ENCODE results near the gene CSMD2.

DNA sequence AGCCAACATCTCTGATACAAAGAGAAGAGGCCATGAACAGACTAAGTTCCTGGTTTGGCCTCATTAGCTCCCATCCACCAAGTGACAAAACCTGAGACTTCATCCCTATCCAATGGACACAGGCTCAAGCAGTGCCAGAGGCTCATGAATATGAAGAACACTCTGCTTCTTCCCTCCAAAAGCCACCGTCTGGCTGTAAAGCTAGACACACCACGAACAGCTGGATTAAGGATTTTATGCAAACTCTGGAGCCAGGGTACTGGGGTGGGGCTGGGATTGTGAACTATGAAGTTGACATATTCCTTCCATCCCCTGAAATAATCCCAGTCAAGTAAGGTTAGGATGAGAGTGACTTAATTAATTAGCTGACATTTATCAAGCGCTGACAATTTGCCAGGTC, 139.4 kb downstream of the CSMD2 start:
- TF ChIP-seq, protein P1, sequence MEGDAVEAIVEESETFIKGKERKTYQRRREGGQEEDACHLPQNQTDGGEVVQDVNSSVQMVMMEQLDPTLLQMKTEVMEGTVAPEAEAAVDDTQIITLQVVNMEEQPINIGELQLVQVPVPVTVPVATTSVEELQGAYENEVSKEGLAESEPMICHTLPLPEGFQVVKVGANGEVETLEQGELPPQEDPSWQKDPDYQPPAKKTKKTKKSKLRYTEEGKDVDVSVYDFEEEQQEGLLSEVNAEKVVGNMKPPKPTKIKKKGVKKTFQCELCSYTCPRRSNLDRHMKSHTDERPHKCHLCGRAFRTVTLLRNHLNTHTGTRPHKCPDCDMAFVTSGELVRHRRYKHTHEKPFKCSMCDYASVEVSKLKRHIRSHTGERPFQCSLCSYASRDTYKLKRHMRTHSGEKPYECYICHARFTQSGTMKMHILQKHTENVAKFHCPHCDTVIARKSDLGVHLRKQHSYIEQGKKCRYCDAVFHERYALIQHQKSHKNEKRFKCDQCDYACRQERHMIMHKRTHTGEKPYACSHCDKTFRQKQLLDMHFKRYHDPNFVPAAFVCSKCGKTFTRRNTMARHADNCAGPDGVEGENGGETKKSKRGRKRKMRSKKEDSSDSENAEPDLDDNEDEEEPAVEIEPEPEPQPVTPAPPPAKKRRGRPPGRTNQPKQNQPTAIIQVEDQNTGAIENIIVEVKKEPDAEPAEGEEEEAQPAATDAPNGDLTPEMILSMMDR (conservative IDR thresholded peaks at IDR 0.05; ENCODE audit: low read length) = no peak
- no peak for TF ChIP-seq EZH2phosphoT487 (IDR thresholded peaks at IDR 0.05; ENCODE audit: borderline replicate concordance)
